Prostate gland (tissue), 2 donors: ENCODE measurements around the gene DVL1.

Source experiments
- CTCF ChIP-seq, 4 experiments: fragments of 200-600 bp in 2 of 4; fragments of 450-650 bp in 2 of 4; sonication (generic) in 2 of 4; IDR thresholded peaks; 1 replicate in 3 of 4; 2 replicates in 1 of 4; pipeline ENCODE4 v1.5.1; 2016 to 2019; ENCODE audit warnings: antibody characterized with exemption in 4 of 4, mild to moderate bottlenecking in 2 of 4, moderate library complexity in 2 of 4
- POLR2A ChIP-seq: fragments of 450-650 bp; IDR thresholded peaks from one replicate; pipeline ENCODE4 v1.6.1; 2016; ENCODE audit warnings: antibody characterized with exemption, mild to moderate bottlenecking

GRCh38 chr1:1374929-1375662 lies 25.9 kb upstream of the DVL1 start, which contains the start of gene AURKAIP1:
- TF ChIP-seq POLR2A (peak; percentile 45), CTCF (IDR thresholded peaks at IDR 0.05) (peak in 3 of 4 experiments; percentile 23 to 62 (median 56))
